Measurements from ENCODE around the gene CUL3.

The CUL3 gene

GRCh38 chr2:224570328-224570993, 14.7 kb downstream of the CUL3 start:
- ATAC-seq = peak; percentile 53; the same call in 2 of the 3 replicates
- TF ChIP-seq ZC3H10 (CRISPR knock-in tag; IDR thresholded peaks at IDR 0.05) (no peak), SNAI2 (CRISPR knock-in tag; IDR thresholded peaks at IDR 0.05) (no peak)

- no peak for ATAC-seq
- TF ChIP-seq ZFP3 (CRISPR knock-in tag; IDR thresholded peaks at IDR 0.05) = no peak
Measured at GRCh38 chr2:224569654-224570053, 15.5 kb downstream of the CUL3 start.

GRCh38 chr2:224565452-224566035, 19.6 kb downstream of the CUL3 start:
- ATAC-seq = no peak
- TF ChIP-seq ZNF565 (CRISPR knock-in tag; conservative IDR thresholded peaks at IDR 0.05; ENCODE audit: low read depth) (no peak), ARNTL (CRISPR knock-in tag; IDR thresholded peaks at IDR 0.05; ENCODE audit: borderline replicate concordance, low read depth) (no peak), SNAI2 (CRISPR knock-in tag; IDR thresholded peaks at IDR 0.05) (no peak), ZFP3 (CRISPR knock-in tag; IDR thresholded peaks at IDR 0.05) (no peak), ZNF8 (CRISPR knock-in tag; IDR thresholded peaks at IDR 0.05) (no peak), CREB5 (CRISPR knock-in tag; IDR thresholded peaks at IDR 0.05; ENCODE audit: low read depth) (no peak), TCF4 (CRISPR knock-in tag; IDR thresholded peaks at IDR 0.05; ENCODE audit: borderline replicate concordance) (no peak), CSRNP3 (CRISPR knock-in tag; IDR thresholded peaks at IDR 0.05) (no peak), PATZ1 (CRISPR knock-in tag; IDR thresholded peaks at IDR 0.05; ENCODE audit: borderline replicate concordance) (no peak), PPARA (CRISPR knock-in tag; IDR thresholded peaks at IDR 0.05; ENCODE audit: borderline replicate concordance) (no peak), POU6F1 (CRISPR knock-in tag; IDR thresholded peaks at IDR 0.05; ENCODE audit: borderline replicate concordance, low read depth) (no peak), TSHZ2 (CRISPR knock-in tag; IDR thresholded peaks at IDR 0.05) (no peak)

- no peak for ATAC-seq
- no peak for TF ChIP-seq ZNF70 (CRISPR knock-in tag; IDR thresholded peaks at IDR 0.05)
- no peak for TF ChIP-seq ESRRG (CRISPR knock-in tag; IDR thresholded peaks at IDR 0.05)
- TF ChIP-seq TSHZ2 (CRISPR knock-in tag; IDR thresholded peaks at IDR 0.05) = no peak
- TF ChIP-seq CREB5 (CRISPR knock-in tag; IDR thresholded peaks at IDR 0.05; ENCODE audit: low read depth) = no peak
- no peak for TF ChIP-seq TOX (CRISPR knock-in tag; IDR thresholded peaks at IDR 0.05; ENCODE audit: borderline replicate concordance)
- no peak for TF ChIP-seq ISL1 (CRISPR knock-in tag; IDR thresholded peaks at IDR 0.05)
- TF ChIP-seq PATZ1 (CRISPR knock-in tag; IDR thresholded peaks at IDR 0.05; ENCODE audit: borderline replicate concordance) = no peak
- no peak for TF ChIP-seq CSDC2 (CRISPR knock-in tag; IDR thresholded peaks at IDR 0.05)
- no peak for TF ChIP-seq SNAI2 (CRISPR knock-in tag; IDR thresholded peaks at IDR 0.05)
Measured at GRCh38 chr2:224563537-224563936, 21.6 kb downstream of the CUL3 start.

Data from SK-N-SH treated with all-trans-retinoic acid at 6 μM for 48 hours (cell line).